HG03108 (cell line): ENCODE data around the gene KCNQ1.
"Not testable (repeated sequence)": the region's sequence is repeated elsewhere in the genome, so short reads cannot be mapped to it uniquely, and the experiment has no call there.

Experiments used
- ATAC-seq: cut with Tn5 transposase; IDR thresholded peaks from one replicate; pipeline ENCODE4 v1.9.1; 2021; ENCODE audit warnings: moderate library complexity; ENCODE audit not compliant: unreplicated experiment

The KCNQ1 gene

DNA sequence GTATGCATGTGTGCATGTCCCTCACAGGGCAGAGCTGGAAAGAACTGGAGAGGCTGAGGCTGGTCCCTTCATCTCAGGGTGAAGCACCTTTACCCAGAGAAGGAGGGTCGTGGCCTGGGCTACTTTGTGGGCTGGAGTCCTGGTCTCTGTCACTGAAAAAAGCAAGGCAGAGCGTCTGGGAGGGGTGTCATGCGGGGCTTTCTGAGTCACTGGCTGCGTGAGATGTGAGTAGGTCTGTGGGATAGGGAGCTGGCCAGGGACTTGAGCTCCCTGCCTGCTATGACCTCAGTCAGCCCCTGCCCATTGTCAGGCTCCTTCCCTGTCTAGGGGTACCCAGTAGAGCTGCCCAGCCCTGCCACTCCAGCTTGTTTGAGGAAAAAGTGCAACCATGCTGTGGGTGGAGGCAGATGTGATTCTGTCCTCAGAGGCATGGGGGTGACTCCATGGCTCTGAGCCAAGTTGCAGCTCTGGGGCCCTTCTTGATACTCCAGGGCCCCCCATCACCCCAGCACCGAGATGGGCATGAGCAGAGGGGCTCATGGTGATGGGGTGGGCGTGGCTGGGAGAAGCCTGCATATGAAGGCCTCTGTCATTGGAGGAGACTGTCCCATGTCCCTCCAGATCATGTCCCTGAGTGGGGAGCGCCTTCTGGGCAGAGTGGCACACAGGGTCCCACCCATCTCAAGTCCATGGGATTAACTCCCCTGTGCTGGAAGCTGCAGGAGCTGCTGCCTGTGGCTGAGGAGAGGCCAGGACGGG, 27.8 kb downstream of the KCNQ1 start:
- ATAC-seq: no peak

DNA sequence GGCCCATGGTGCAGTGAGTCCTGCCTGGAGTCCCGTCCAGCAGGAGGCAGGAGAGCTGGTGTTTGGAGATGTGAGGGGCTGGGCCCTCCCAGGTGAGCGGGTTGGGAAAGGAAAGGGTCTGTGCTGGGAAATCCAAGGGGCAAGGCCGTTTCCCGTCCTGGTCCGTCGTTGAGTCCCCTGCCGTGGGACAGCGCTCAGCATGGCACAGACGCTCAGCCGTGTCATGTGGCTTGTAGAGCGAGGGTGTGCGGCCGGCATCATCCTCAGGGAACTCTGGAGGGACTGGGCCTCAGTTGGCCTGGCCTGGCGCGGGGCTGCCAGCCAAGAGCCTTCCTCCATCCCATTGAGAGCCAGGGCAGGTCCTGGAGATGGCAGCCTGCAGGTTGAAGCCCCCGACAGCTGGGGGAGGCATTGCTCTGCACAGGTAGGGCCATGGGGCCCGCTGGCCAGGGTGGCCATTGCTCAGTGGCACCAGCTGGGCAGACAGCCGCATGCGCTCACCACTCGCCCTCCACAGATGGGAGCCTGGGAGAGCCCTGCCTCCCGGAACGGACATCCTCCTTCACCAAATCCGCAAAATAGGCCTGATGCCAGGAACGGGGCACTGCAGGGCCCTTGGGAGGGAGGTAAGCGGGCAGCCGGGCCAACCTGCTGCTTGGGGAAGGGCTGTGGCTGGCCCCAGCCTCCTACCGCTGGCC, 28.7 kb downstream of the KCNQ1 start:
- no peak for ATAC-seq

- no peak for ATAC-seq
Measured at GRCh38 chr11:2474059-2474901, 29.5 kb downstream of the KCNQ1 start.

DNA sequence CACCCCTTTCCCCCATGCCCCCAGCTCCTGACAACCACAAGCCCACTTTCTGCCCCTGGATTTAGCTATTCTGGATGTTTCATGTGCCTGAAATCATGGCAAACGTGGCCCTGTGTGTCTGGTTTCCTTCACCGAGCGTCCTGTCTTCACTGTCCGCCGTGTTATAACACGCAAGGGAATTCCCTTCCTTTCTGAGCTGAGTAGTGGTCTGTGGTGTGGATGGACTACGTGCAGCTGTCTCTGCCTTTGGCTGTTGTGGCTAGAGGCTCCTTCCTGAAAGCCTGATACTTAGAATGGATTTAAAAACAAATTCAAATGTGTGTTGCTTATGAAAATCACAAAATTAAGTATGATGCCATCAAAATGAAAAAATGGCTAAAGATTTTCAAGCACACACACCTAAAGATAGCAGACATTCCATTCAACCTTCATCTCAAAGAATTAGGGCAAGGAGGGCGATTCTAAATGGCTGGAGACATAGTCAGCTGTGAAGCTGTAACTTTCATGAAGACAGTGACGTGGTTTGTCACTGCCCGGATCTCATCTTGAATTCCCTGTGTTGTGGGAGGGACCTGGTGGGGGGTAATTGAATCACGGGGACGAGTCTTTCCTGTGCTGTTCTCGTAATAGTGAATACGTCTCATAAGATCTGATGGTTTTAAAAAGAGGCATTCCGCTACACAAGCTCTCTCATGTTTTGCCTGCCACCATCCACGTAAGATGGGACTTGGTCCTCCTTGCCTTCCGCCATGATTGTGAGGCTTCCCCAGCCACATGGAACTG, 30.5 kb downstream of the KCNQ1 start:
- ATAC-seq: no peak

DNA sequence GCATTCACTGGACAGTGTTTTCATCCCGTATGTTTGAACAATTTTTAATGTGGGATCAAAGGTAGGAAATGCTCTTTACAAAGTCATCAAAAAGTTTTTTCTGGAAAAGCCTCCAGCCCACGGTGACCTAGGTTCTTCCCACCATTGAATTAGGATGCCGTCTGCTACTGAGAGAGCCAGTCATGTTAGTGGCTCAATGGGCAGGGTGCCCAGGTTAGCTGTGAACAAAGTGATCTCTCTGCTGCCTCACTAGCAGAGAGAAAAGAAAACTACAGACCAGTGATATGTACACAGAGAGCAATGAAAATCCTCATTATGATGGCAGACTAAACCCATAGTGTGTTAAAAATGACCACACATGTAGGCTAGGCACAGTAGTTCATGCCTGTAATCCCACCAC, 32.4 kb downstream of the KCNQ1 start:
- no peak for ATAC-seq

- ATAC-seq: no peak
Measured at GRCh38 chr11:2477936-2478335, 33.1 kb downstream of the KCNQ1 start.

- ATAC-seq: not testable (repeated sequence)
Measured at GRCh38 chr11:2480067-2480873, 35.5 kb downstream of the KCNQ1 start.

DNA sequence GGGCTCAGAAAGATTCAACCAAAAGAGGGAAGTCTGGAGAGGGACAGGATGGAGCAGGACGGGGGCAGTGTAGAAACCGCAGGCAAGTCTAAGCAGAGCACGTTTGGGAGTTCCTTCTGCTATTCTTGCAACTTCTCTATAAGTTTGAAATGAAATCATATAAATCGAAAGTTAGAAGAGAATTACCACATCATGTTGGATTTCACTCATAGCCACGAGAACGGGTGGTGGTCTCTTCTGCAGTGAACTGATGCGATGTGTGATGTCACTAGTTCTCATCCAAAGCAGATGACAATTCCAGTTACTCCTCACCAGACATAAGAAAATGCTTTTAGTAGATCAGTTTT, 36.0 kb downstream of the KCNQ1 start:
- ATAC-seq: no peak

DNA sequence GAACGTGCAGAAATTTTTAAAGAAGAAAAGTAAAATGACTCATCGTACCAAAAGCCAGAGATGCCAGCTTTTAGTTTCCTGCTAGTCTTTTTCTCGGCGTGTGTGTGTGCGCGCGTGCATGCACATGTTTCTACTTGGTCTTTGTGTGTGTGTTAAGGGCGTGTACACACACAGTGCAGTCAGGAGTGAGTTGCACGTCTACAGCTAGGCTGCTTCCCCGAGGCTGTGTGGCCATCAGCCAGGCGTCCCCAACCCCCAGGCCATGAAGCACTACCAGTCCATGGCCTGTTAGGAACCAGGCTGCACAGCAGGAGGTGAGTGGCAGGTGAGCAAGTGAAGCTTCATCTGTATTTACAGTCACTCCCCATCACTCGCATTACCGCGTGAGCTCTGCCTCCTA, 36.4 kb downstream of the KCNQ1 start:
- no peak for ATAC-seq

- no peak for ATAC-seq
Measured at GRCh38 chr11:2482204-2482603, 37.4 kb downstream of the KCNQ1 start.

GRCh38 chr11:2482745-2483144, 37.9 kb downstream of the KCNQ1 start:
- no peak for ATAC-seq

DNA sequence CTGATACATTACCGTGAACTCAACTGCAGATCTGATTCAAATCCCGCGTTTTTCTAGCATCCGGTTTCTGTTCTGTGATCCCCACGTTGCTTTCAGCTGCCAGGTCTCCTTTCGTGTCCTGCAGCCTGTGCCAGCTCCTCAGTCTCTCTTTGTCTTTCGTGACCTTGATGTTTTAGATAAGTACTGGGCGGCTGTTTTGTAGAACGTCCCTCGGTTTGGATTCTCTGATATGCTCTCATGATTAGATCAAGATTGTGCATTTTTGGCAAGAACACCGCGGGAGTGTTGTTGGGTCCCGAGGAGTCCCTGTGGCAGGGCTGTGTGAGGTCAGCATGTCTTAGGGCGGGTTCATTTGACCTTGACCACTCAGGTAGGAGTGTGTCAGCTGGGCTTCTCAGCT, 38.6 kb downstream of the KCNQ1 start:
- ATAC-seq: no peak

- ATAC-seq: no peak
Measured at GRCh38 chr11:2484576-2485125, 39.8 kb downstream of the KCNQ1 start.

- no peak for ATAC-seq
Measured at GRCh38 chr11:2488004-2488403, 43.2 kb downstream of the KCNQ1 start.

DNA sequence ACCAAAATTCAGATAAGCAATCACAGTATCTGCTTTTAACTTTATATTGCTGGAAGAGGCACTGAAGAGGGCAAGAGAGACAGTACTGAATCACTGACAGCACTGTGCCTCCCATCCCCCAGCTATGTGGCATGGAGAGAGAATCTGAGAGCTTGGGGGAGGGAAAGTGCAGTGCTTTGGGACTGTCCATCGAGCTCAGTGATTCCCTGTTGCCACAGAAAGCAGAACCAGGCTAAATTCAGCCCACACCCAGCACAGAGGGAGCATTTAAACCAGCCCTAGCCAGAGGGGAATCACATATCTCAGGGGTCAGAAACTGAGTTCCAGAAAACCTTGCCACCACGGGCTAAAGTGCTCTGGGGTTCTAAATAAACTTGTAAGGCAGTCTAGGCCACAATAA, 44.3 kb downstream of the KCNQ1 start:
- no peak for ATAC-seq

- not testable (repeated sequence) for ATAC-seq
Measured at GRCh38 chr11:2497951-2498350, 53.1 kb downstream of the KCNQ1 start.

DNA sequence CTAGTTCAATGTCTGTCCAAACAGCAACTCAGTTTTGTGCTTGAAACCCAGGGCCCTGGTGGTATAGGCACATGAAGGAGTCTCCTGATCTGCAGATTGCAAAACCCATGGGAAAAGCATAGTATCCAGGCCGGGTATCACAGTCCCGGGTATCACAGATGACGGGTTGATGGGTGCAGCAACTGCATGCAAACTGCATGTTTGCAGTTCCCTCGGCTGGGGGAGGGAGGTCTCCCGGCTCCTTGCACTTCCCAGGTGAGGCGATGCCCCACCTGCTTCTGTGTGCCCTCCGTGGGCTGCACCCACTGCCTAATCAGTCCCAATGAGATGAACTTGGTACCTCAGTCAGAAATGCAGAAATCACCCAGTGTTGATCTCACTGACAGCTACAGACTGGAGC, 53.9 kb downstream of the KCNQ1 start:
- ATAC-seq: no peak

DNA sequence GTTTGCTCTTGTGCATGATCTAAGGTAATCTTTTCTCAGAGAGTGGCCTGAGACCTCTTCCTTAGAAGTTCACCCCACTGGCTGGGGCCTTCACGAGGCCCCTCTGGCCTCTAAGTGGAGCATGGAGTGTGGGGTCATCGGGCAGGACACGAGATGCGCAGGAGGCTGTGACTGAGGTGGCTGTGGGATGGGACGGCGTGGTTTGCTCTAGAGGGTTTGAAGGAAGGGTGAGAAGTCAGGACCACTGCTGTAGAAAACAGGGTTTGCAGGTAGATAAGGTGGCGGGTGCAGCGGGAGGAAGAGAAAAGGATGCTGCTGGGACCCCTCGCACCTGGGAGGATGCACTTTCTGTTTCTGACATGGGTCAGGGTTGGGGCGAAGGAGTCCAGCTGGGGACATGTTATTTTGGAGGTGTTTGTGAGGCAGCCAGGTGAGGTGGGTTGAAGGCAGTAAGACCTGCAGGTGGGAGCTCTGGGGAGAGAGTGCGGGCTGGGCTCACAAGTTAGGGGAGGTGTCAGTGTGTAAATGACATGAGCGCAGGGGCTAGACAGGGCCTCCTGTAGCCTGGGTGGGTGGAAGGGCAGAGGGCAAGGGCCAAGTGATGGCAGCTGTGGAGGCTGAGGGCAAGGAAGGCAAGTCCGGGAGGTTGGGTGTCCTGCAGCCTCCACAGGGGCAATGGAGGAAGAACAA, 62.5 kb downstream of the KCNQ1 start:
- ATAC-seq: no peak
